ENCODE data around the gene MTSS2.

The MTSS2 gene

GRCh38 chr16:70720425-70721201 lies 34.8 kb upstream of the MTSS2 start:
- no peak for TF ChIP-seq OSR1 (CRISPR knock-in tag; IDR thresholded peaks at IDR 0.05)
- no peak for TF ChIP-seq ZNF8 (CRISPR knock-in tag; IDR thresholded peaks at IDR 0.05)
- TF ChIP-seq, protein P1, sequence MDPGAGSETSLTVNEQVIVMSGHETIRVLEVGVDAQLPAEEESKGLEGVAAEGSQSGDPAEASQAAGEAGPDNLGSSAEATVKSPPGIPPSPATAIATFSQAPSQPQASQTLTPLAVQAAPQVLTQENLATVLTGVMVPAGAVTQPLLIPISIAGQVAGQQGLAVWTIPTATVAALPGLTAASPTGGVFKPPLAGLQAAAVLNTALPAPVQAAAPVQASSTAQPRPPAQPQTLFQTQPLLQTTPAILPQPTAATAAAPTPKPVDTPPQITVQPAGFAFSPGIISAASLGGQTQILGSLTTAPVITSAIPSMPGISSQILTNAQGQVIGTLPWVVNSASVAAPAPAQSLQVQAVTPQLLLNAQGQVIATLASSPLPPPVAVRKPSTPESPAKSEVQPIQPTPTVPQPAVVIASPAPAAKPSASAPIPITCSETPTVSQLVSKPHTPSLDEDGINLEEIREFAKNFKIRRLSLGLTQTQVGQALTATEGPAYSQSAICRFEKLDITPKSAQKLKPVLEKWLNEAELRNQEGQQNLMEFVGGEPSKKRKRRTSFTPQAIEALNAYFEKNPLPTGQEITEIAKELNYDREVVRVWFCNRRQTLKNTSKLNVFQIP (CRISPR knock-in tag; IDR thresholded peaks at IDR 0.05; ENCODE audit: borderline replicate concordance, low read depth), result no peak
- TF ChIP-seq CSDC2 (CRISPR knock-in tag; IDR thresholded peaks at IDR 0.05), result no peak
- TF ChIP-seq, protein P2, sequence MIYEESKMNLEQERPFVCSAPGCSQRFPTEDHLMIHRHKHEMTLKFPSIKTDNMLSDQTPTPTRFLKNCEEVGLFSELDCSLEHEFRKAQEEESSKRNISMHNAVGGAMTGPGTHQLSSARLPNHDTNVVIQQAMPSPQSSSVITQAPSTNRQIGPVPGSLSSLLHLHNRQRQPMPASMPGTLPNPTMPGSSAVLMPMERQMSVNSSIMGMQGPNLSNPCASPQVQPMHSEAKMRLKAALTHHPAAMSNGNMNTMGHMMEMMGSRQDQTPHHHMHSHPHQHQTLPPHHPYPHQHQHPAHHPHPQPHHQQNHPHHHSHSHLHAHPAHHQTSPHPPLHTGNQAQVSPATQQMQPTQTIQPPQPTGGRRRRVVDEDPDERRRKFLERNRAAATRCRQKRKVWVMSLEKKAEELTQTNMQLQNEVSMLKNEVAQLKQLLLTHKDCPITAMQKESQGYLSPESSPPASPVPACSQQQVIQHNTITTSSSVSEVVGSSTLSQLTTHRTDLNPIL (CRISPR knock-in tag; IDR thresholded peaks at IDR 0.05; ENCODE audit: low read depth), result no peak
- no peak for TF ChIP-seq BACH2 (CRISPR knock-in tag; IDR thresholded peaks at IDR 0.05; ENCODE audit: borderline replicate concordance)
- TF ChIP-seq, protein P3, sequence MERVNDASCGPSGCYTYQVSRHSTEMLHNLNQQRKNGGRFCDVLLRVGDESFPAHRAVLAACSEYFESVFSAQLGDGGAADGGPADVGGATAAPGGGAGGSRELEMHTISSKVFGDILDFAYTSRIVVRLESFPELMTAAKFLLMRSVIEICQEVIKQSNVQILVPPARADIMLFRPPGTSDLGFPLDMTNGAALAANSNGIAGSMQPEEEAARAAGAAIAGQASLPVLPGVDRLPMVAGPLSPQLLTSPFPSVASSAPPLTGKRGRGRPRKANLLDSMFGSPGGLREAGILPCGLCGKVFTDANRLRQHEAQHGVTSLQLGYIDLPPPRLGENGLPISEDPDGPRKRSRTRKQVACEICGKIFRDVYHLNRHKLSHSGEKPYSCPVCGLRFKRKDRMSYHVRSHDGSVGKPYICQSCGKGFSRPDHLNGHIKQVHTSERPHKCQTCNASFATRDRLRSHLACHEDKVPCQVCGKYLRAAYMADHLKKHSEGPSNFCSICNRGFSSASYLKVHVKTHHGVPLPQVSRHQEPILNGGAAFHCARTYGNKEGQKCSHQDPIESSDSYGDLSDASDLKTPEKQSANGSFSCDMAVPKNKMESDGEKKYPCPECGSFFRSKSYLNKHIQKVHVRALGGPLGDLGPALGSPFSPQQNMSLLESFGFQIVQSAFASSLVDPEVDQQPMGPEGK (CRISPR knock-in tag; IDR thresholded peaks at IDR 0.05; ENCODE audit: borderline replicate concordance), result no peak
- TF ChIP-seq, protein P4, sequence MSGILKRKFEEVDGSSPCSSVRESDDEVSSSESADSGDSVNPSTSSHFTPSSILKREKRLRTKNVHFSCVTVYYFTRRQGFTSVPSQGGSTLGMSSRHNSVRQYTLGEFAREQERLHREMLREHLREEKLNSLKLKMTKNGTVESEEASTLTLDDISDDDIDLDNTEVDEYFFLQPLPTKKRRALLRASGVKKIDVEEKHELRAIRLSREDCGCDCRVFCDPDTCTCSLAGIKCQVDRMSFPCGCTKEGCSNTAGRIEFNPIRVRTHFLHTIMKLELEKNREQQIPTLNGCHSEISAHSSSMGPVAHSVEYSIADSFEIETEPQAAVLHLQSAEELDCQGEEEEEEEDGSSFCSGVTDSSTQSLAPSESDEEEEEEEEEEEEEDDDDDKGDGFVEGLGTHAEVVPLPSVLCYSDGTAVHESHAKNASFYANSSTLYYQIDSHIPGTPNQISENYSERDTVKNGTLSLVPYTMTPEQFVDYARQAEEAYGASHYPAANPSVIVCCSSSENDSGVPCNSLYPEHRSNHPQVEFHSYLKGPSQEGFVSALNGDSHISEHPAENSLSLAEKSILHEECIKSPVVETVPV (CRISPR knock-in tag; IDR thresholded peaks at IDR 0.05), result no peak
- no peak for TF ChIP-seq TSHZ2 (CRISPR knock-in tag; IDR thresholded peaks at IDR 0.05)
- TF ChIP-seq ZNF70 (CRISPR knock-in tag; IDR thresholded peaks at IDR 0.05), result no peak
- TF ChIP-seq SNAI2 (CRISPR knock-in tag; IDR thresholded peaks at IDR 0.05), result no peak
- no peak for ATAC-seq

GRCh38 chr16:70717065-70717464 lies 31.2 kb upstream of the MTSS2 start:
- no peak for ATAC-seq
- TF ChIP-seq ZFP3 (CRISPR knock-in tag; IDR thresholded peaks at IDR 0.05) (no peak), SNAI2 (CRISPR knock-in tag; IDR thresholded peaks at IDR 0.05) (no peak), PPARA (CRISPR knock-in tag; IDR thresholded peaks at IDR 0.05; ENCODE audit: borderline replicate concordance) (no peak), ZC3H10 (CRISPR knock-in tag; IDR thresholded peaks at IDR 0.05) (no peak), TSHZ2 (CRISPR knock-in tag; IDR thresholded peaks at IDR 0.05) (no peak), CSDC2 (CRISPR knock-in tag; IDR thresholded peaks at IDR 0.05) (no peak), ISL1 (CRISPR knock-in tag; IDR thresholded peaks at IDR 0.05) (no peak), ZNF8 (CRISPR knock-in tag; IDR thresholded peaks at IDR 0.05) (no peak), ESRRG (CRISPR knock-in tag; IDR thresholded peaks at IDR 0.05) (no peak), BACH2 (CRISPR knock-in tag; IDR thresholded peaks at IDR 0.05; ENCODE audit: borderline replicate concordance) (no peak), GLIS3 (CRISPR knock-in tag; IDR thresholded peaks at IDR 0.05) (no peak), ZFP30 (CRISPR knock-in tag; IDR thresholded peaks at IDR 0.05) (no peak), TOX (CRISPR knock-in tag; IDR thresholded peaks at IDR 0.05; ENCODE audit: borderline replicate concordance) (no peak)
- TF ChIP-seq, protein P1 (CRISPR knock-in tag; IDR thresholded peaks at IDR 0.05; ENCODE audit: borderline replicate concordance, low read depth), result no peak

Measured in SK-N-SH treated with all-trans-retinoic acid at 6 μM for 48 hours (cell line).